H1 (cell line): Measurements from ENCODE around the gene CAMTA1. TPM values are rescaled to one million over a fixed set of nuclear protein-coding genes. Genes with fewer than 3 reads are reported as not detected.

Experiments used
- CTCF ChIA-PET: fragments of 300-600 bp; sonication (Branson Sonifier 250); formaldehyde crosslinking; loops from one replicate; lab custom pipeline; 2021; ENCODE audit not compliant: partially characterized antibody; lab: Charles Lee
- POLR2A ChIA-PET: fragments of 300-600 bp; sonication (Branson Sonifier 250); formaldehyde crosslinking; loops from one replicate; lab custom pipeline; 2021; ENCODE audit warnings: inconsistent platforms; ENCODE audit not compliant: partially characterized antibody; lab: Charles Lee
- DNase-seq, 2 experiments: peaks; one replicate each; pipeline versions ENCODE4 v3.0.0 to v3.0.0-alpha.2; 2010 to 2022; ENCODE audit warnings: low spot score in 2 of 2, low read depth in 1 of 2, mixed read lengths in 1 of 2
- FAIRE-seq: peaks from 2 replicates; lab custom pipeline; 2011; peaks lifted over from hg19 to GRCh38; lab: Jason Lieb, UNC
- H2AFZ ChIP-seq: 2 replicates; pipeline ENCODE4 v1.8.1; 2012; ENCODE audit warnings: low read length, inconsistent platforms
- H2AK5ac ChIP-seq: 2 replicates; pipeline ENCODE4 v1.6.1; 2013; ENCODE audit warnings: low read depth, low read length
- H2BK120ac ChIP-seq: replicated peaks from 2 replicates; pipeline ENCODE3; 2013; ENCODE audit warnings: low read depth, low read length, inconsistent platforms
- H2BK12ac ChIP-seq: 2 replicates; pipeline ENCODE4 v1.6.1; 2013; ENCODE audit warnings: low read depth, low read length
- H2BK15ac ChIP-seq: 2 replicates; pipeline ENCODE4 v1.6.1; 2013; ENCODE audit warnings: low read length
- H2BK20ac ChIP-seq: 2 replicates; pipeline ENCODE4 v1.6.1; 2013; ENCODE audit warnings: low read length
- H2BK5ac ChIP-seq: 2 replicates; pipeline ENCODE4 v1.6.1; 2013; ENCODE audit warnings: low read depth, low read length
- H3K14ac ChIP-seq: 2 replicates; pipeline ENCODE4 v1.6.1; 2013; ENCODE audit warnings: inconsistent platforms; ENCODE audit not compliant: insufficient read length
- H3K18ac ChIP-seq: 2 replicates; pipeline ENCODE4 v1.6.1; 2013; ENCODE audit warnings: low read length; ENCODE audit errors: extremely low read depth
- H3K23ac ChIP-seq: 2 replicates; pipeline ENCODE4 v1.6.1; 2013; ENCODE audit warnings: inconsistent platforms; ENCODE audit not compliant: insufficient read length
- H3K23me2 ChIP-seq: 2 replicates; pipeline ENCODE4 v1.6.1; 2013; ENCODE audit warnings: low read depth, low read length
- H3K27ac ChIP-seq: 2 replicates; pipeline ENCODE4 v1.6.1; 2011; ENCODE audit warnings: low read depth, low read length, inconsistent platforms
- H3K27me3 ChIP-seq, 4 experiments: replicated peaks in 1 of 4; 1 replicate in 1 of 4; 2 replicates in 3 of 4; pipeline versions ENCODE4 v1.6.1 to v1.8.1; 2011 to 2013; ENCODE audit warnings: low read length in 3 of 4, mild to moderate bottlenecking in 3 of 4, inconsistent platforms in 2 of 4, mixed read lengths in 2 of 4, moderate library complexity in 1 of 4; ENCODE audit not compliant: control insufficient read depth in 3 of 4, insufficient read depth in 3 of 4; ENCODE audit errors: extremely low read depth in 1 of 4
- H3K36me3 ChIP-seq, 4 experiments: 2 replicates each; pipeline versions ENCODE4 v1.6.1 to v1.8.1; 2011 to 2013; ENCODE audit warnings: mild to moderate bottlenecking in 4 of 4, low read length in 3 of 4, moderate library complexity in 2 of 4, control low read depth in 1 of 4, inconsistent platforms in 1 of 4; ENCODE audit not compliant: insufficient read depth in 4 of 4, control insufficient read depth in 2 of 4
- H3K4ac ChIP-seq: replicated peaks from 2 replicates; pipeline ENCODE3; 2013; ENCODE audit warnings: low read length, low read depth, mixed read lengths, inconsistent platforms; ENCODE audit not compliant: insufficient read length
- H3K4me1 ChIP-seq, 4 experiments: replicated peaks in 1 of 4; 1 replicate in 1 of 4; 2 replicates in 3 of 4; pipeline versions ENCODE4 v1.6.1 to v1.8.1; 2011 to 2013; ENCODE audit warnings: low read length in 3 of 4, inconsistent platforms in 2 of 4, mixed read lengths in 1 of 4; ENCODE audit not compliant: insufficient read depth in 4 of 4, control insufficient read depth in 3 of 4
- H3K4me2 ChIP-seq, 2 experiments: 2 replicates each; pipeline versions ENCODE4 v1.6.1 to v1.8.1; 2011 to 2013; ENCODE audit warnings: low read depth in 2 of 2, low read length in 2 of 2, control low read depth in 1 of 2, inconsistent platforms in 1 of 2, mild to moderate bottlenecking in 1 of 2; ENCODE audit not compliant: insufficient read depth in 1 of 2
- H3K4me3 ChIP-seq, 4 experiments: fragments of 200-600, 300-600 bp in 1 of 4; sonication (generic), shearing (Covaris generic), sonication (Bioruptor Twin) in 1 of 4; 2 replicates each; pipeline versions ENCODE4 v1.5.1 to v1.8.1; 2011 to 2016; ENCODE audit warnings: low read length in 4 of 4, low read depth in 3 of 4, control low read depth in 2 of 4, inconsistent platforms in 2 of 4, mild to moderate bottlenecking in 2 of 4, mixed read lengths in 1 of 4, moderate library complexity in 1 of 4; ENCODE audit not compliant: insufficient read depth in 2 of 4; ENCODE audit errors: extremely low read depth in 1 of 4
- H3K56ac ChIP-seq: replicated peaks from 2 replicates; pipeline ENCODE3; 2013; ENCODE audit warnings: low read depth, mild to moderate bottlenecking, mixed read lengths, low read length, inconsistent platforms; ENCODE audit not compliant: insufficient read length
- H3K79me1 ChIP-seq: 2 replicates; pipeline ENCODE4 v1.6.1; 2013; ENCODE audit warnings: low read depth, low read length, control low read depth
- H3K79me2 ChIP-seq, 2 experiments: 2 replicates each; pipeline versions ENCODE4 v1.6.1 to v1.8.1; 2012 to 2013; ENCODE audit warnings: low read length in 2 of 2, mild to moderate bottlenecking in 2 of 2, inconsistent platforms in 1 of 2; ENCODE audit not compliant: insufficient read depth in 2 of 2, control insufficient read depth in 1 of 2
- H3K9ac ChIP-seq, 4 experiments: replicated peaks in 1 of 4; 1 replicate in 1 of 4; 2 replicates in 3 of 4; pipeline versions ENCODE4 v1.6.1 to v1.8.1; 2011 to 2013; ENCODE audit warnings: low read depth in 3 of 4, low read length in 3 of 4, control low read depth in 2 of 4, mild to moderate bottlenecking in 2 of 4, moderate library complexity in 2 of 4, inconsistent platforms in 1 of 4; ENCODE audit errors: extremely low read depth in 1 of 4
- H3K9me3 ChIP-seq, 2 experiments: 2 replicates each; pipeline versions ENCODE4 v1.6.1 to v1.8.1; 2012 to 2013; ENCODE audit warnings: mild to moderate bottlenecking in 2 of 2, moderate library complexity in 2 of 2, control low read depth in 1 of 2, inconsistent platforms in 1 of 2, low read depth in 1 of 2, low read length in 1 of 2, mixed read lengths in 1 of 2; ENCODE audit not compliant: insufficient read depth in 2 of 2
- H4K20me1 ChIP-seq, 2 experiments: replicated peaks in 1 of 2; 2 replicates each; pipeline versions ENCODE3 to v1.8.1; 2011 to 2013; ENCODE audit warnings: inconsistent platforms in 2 of 2, low read length in 2 of 2, mild to moderate bottlenecking in 1 of 2; ENCODE audit not compliant: insufficient read depth in 2 of 2, control insufficient read depth in 1 of 2
- H4K5ac ChIP-seq: 2 replicates; pipeline ENCODE4 v1.6.1; 2013; ENCODE audit warnings: low read length, low read depth, mixed read lengths, inconsistent platforms; ENCODE audit not compliant: insufficient read length
- H4K8ac ChIP-seq: 2 replicates; pipeline ENCODE4 v1.8.0; 2013; ENCODE audit warnings: mild to moderate bottlenecking, moderate library complexity, low read length, inconsistent platforms; ENCODE audit not compliant: insufficient read depth; ENCODE audit errors: extremely low read depth
- H4K91ac ChIP-seq: replicated peaks from 2 replicates; pipeline ENCODE3; 2013; ENCODE audit warnings: low read length, mixed read lengths, inconsistent platforms; ENCODE audit not compliant: insufficient read length
- BACH1 ChIP-seq: IDR thresholded peaks from 2 replicates; pipeline ENCODE4 v1.6.1; 2012; ENCODE audit warnings: low read length, improper control_type of control experiment
- CTBP2 ChIP-seq: IDR thresholded peaks from 2 replicates; pipeline ENCODE4 v1.7.0; 2011; ENCODE audit warnings: borderline replicate concordance, mild to moderate bottlenecking, moderate library complexity, mixed read lengths, low read length; ENCODE audit not compliant: insufficient read depth, insufficient read length
- E2F6 ChIP-seq: IDR thresholded peaks from 2 replicates; pipeline ENCODE4 v1.6.1; 2012; ENCODE audit warnings: inconsistent platforms
- GTF2F1 ChIP-seq: IDR thresholded peaks from 2 replicates; pipeline ENCODE4 v1.6.1; 2012; ENCODE audit warnings: low read depth, low read length, improper control_type of control experiment, borderline replicate concordance
- MAFK ChIP-seq: IDR thresholded peaks from 2 replicates; pipeline ENCODE4 v1.6.1; 2012; ENCODE audit warnings: low read depth, mild to moderate bottlenecking, improper control_type of control experiment, low read length
- RXRA ChIP-seq: IDR thresholded peaks from 2 replicates; pipeline ENCODE4 v1.6.1; 2011; ENCODE audit warnings: low read depth, mild to moderate bottlenecking, low read length, moderate library complexity; ENCODE audit not compliant: insufficient read depth
- SUZ12 ChIP-seq: fragments of 200-600 bp; sonication (generic); IDR thresholded peaks from 2 replicates; pipeline ENCODE4 v1.6.1; 2012; ENCODE audit warnings: mild to moderate bottlenecking, inconsistent platforms, low read length, moderate library complexity, mixed read lengths
- WGBS, 2 experiments: shearing (Covaris generic) in 1 of 2; methylation state at CpG; one replicate each; pipeline versions ENCODE4 v1.1.6 to v1.1.7; 2013 to 2015; ENCODE audit warnings: low lambda C conversion rate in 2 of 2, mixed read lengths in 2 of 2, inconsistent platforms in 1 of 2, low coverage in 1 of 2, missing lambda C conversion rate in 1 of 2; ENCODE audit not compliant: insufficient replicate concordance in 2 of 2, insufficient coverage in 1 of 2, insufficient read length in 1 of 2; ENCODE audit errors: extremely low coverage in 1 of 2, missing lambda C conversion rate in 1 of 2; 5-methylcytosine and 5-hydroxymethylcytosine counted together
- polyA plus RNA-seq, 7 experiments: library from polyadenylated mRNA; depleted of rRNA in 3 of 7; stranded (reverse) in 5 of 7; unstranded in 2 of 7; fragments of >200 nt in 5 of 7; fragments of 200-250 nt in 2 of 7; gene quantifications; 1 replicate in 5 of 7; 2 replicates in 1 of 7; 4 replicates in 1 of 7; pipeline versions ENCODE4 v1.2.1 to v1.2.3, GENCODE V29; 2011 to 2013; ENCODE audit warnings: missing spikeins in 2 of 7, mixed read lengths in 2 of 7
- total RNA-seq: library from RNA; stranded (reverse); fragmentation: NEBNext Ultra II Directional; extraction: Animal tissue kit (Norgen Biotek cat#: 25700); gene quantifications from 2 replicates; pipeline ENCODE4 v1.2.1, GENCODE V29; 2021
- TF ChIP-seq, protein P1 (sequence below): IDR thresholded peaks from 2 replicates; pipeline ENCODE4 v1.6.1; 2011; ENCODE audit warnings: low read length, improper control_type of control experiment
- TF ChIP-seq, protein P2 (sequence below), 3 experiments: IDR thresholded peaks; 1 replicate in 2 of 3; 2 replicates in 1 of 3; pipeline versions ENCODE4 v1.5.1 to v1.6.1; 2011; ENCODE audit warnings: low read length in 3 of 3, mild to moderate bottlenecking in 3 of 3, inconsistent platforms in 2 of 3, low read depth in 1 of 3, moderate library complexity in 1 of 3; ENCODE audit not compliant: insufficient read depth in 1 of 3; ENCODE audit errors: control extremely low read depth in 1 of 3

CAMTA1 gene
- total and polyA plus RNA-seq, 2 of the 8 experiments (the other 6 are each of a cell fraction or from before 2014, with no cell fraction given), result 65.0 to 119 TPM

DNA sequence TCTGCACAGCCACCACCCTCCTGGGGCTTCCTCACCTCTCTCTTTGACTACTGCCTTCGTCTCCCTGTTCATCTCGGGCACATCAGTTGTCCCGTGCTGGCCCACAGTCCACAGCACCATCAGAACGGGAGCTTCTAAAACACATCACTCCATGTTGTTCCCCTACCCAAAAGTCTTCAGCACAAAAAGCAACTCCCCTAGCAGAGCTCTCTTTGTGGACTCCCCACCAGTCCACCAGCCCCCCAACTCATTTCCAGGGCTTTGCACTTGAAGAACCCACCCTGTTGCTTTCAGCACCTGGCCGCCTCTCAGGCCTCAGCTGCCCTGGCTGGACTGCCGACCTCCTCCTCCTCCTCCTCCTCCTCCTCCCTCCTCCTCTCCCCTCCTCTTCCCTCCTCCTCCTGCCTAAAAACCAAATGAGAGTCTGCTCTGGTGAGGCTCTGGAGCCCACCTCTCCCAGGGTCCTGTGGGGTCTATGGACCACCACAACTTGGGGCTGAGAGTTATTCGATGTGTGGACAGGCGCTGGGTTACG is 734.7 kb downstream of the CAMTA1 start:
- no peak overlapping the region for H2BK15ac ChIP-seq
- no peaks in the 10 kb centered on the region for H3K36me3 ChIP-seq
- no peaks in the 10 kb centered on the region for H3K79me1 ChIP-seq
- no peak overlapping the region for H2BK120ac ChIP-seq
- no peak overlapping the region for H2AK5ac ChIP-seq
- no peak overlapping the region for H2AFZ ChIP-seq
- no peaks in the 10 kb centered on the region for H3K27me3 ChIP-seq
- H3K56ac ChIP-seq, result no peak overlapping the region
- no peak overlapping the region for H3K18ac ChIP-seq
- no peak overlapping the region for H3K4me2 ChIP-seq
- H2BK12ac ChIP-seq, result no peak overlapping the region
- no peak overlapping the region for H3K4me3 ChIP-seq
- H4K5ac ChIP-seq, result no peak overlapping the region
- DNase-seq, result no peak
- no peaks in the 10 kb centered on the region for H4K20me1 ChIP-seq
- no peak overlapping the region for H3K4ac ChIP-seq
- WGBS, 2 experiments, result 95% methylated on average over 6 of the region's 9 CpGs; no CpG with 5 or more reads in 1 of the 2 experiments
- H4K8ac ChIP-seq, result peak overlapping the region; percentile 29; the same call in 1 of the 2 replicates
- no peak overlapping the region for H2BK20ac ChIP-seq
- no peaks in the 10 kb centered on the region for H3K23me2 ChIP-seq
- no peaks in the 10 kb centered on the region for H3K4me1 ChIP-seq
- no peak overlapping the region for H2BK5ac ChIP-seq
- no peak overlapping the region for H3K14ac ChIP-seq
- CTCF ChIA-PET, result interaction anchor here (1.3 to 1.5 kb wide), 3 partner anchors 8 to 18 kb away, joined by 3 to 4 read pairs (median 3); no protein-coding TSS in a partner anchor
- no peak overlapping the region for H3K27ac ChIP-seq
- no peak overlapping the region for H4K91ac ChIP-seq
- FAIRE-seq, result no peak
- POLR2A ChIA-PET, result no interaction called here
- no peak overlapping the region for H3K23ac ChIP-seq
- no peak overlapping the region for H3K9ac ChIP-seq
- H3K9me3 ChIP-seq, result no peaks in the 10 kb centered on the region
- H3K79me2 ChIP-seq, result no peaks in the 10 kb centered on the region
- TF ChIP-seq E2F6 (no peak), BACH1 (no peak), RXRA (no peak), SUZ12 (no peak), GTF2F1 (no peak), MAFK (no peak), CTBP2 (no peak)
- TF ChIP-seq, protein P1, sequence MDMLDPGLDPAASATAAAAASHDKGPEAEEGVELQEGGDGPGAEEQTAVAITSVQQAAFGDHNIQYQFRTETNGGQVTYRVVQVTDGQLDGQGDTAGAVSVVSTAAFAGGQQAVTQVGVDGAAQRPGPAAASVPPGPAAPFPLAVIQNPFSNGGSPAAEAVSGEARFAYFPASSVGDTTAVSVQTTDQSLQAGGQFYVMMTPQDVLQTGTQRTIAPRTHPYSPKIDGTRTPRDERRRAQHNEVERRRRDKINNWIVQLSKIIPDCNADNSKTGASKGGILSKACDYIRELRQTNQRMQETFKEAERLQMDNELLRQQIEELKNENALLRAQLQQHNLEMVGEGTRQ, result no peak
- TF ChIP-seq, protein P2, sequence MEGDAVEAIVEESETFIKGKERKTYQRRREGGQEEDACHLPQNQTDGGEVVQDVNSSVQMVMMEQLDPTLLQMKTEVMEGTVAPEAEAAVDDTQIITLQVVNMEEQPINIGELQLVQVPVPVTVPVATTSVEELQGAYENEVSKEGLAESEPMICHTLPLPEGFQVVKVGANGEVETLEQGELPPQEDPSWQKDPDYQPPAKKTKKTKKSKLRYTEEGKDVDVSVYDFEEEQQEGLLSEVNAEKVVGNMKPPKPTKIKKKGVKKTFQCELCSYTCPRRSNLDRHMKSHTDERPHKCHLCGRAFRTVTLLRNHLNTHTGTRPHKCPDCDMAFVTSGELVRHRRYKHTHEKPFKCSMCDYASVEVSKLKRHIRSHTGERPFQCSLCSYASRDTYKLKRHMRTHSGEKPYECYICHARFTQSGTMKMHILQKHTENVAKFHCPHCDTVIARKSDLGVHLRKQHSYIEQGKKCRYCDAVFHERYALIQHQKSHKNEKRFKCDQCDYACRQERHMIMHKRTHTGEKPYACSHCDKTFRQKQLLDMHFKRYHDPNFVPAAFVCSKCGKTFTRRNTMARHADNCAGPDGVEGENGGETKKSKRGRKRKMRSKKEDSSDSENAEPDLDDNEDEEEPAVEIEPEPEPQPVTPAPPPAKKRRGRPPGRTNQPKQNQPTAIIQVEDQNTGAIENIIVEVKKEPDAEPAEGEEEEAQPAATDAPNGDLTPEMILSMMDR (IDR thresholded peaks at IDR 0.05; ENCODE audit: control extremely low read depth in 1 of 3, insufficient read depth in 1 of 3, low read depth in 1 of 3, low read length in 3 of 3), result no peak
